NOMO-1 (cell line): ENCODE data around the gene LALBA.
"Not testable (repeated sequence)": the region's sequence is repeated elsewhere in the genome, so short reads cannot be mapped to it uniquely, and the experiment has no call there.

Experiments
- DNase-seq, 2 experiments: peaks; one replicate each; lab custom pipeline; 2025; ENCODE audit not compliant: unreplicated experiment in 2 of 2; lab: John Stamatoyannopoulos, UW

LALBA gene

GRCh38 chr12:48569946-48570345, at the start of gene LALBA:
LALBA (minus strand) TSS chr12:48570046; CDS start chr12:48570020, 26 bp downstream.
- no peak for DNase-seq

- peak; percentile 46 to 71 for DNase-seq
These were observed 48.7 kb upstream of the LALBA start for GRCh38 chr12:48618541-48618940.

- no peak for DNase-seq
These were observed 45.8 kb upstream of the LALBA start for GRCh38 chr12:48615681-48616080.

DNA sequence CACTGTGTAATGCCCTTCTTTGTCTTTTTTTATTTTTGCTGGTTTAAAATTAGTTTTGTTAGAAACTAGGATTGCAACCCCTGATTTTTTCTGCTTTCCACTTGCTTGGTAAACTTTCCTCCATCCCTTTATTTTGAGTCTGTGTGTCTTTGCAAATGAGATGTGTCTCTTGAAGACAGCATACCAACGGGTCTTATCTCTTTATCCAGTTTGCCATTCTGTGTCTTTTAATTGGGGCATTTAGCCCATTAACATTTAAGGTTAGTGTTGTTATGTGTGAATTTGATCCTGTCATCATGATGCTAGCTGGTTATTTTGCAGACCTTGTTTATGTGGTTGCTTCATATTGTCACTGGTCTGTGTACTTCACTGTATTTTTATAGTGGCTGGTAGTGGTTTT, 43.5 kb upstream of the LALBA start:
- no peak for DNase-seq

GRCh38 chr12:48602192-48602989, 32.5 kb upstream of the LALBA start:
- no peak for DNase-seq

GRCh38 chr12:48601013-48601756, 31.3 kb upstream of the LALBA start:
- DNase-seq = no peak

GRCh38 chr12:48600552-48600951, 30.7 kb upstream of the LALBA start:
- no peak for DNase-seq

GRCh38 chr12:48592591-48593086, 22.8 kb upstream of the LALBA start:
- no peak for DNase-seq

DNA sequence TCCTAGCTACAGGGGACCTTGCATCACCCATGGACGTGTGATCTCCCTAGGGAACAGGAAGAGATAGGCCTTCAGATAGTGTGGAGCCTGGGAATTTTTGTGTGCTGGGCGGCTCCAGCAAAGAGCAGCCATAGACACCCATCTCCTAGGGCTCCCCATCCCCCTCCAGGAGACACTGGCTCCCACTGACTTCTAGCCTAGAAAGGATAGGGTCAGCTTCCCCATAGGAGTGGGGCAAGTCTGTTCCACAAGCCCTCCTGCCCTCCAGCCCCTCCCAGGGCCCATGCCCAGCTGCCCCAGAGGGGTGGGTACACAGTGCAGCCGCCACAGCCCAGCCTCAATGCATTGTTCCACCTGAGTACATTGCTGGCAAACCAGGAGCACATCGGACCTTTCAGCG, 16.5 kb upstream of the LALBA start:
- no peak for DNase-seq

- DNase-seq = no peak
These were observed 13.9 kb upstream of the LALBA start for GRCh38 chr12:48583728-48584127.

DNA sequence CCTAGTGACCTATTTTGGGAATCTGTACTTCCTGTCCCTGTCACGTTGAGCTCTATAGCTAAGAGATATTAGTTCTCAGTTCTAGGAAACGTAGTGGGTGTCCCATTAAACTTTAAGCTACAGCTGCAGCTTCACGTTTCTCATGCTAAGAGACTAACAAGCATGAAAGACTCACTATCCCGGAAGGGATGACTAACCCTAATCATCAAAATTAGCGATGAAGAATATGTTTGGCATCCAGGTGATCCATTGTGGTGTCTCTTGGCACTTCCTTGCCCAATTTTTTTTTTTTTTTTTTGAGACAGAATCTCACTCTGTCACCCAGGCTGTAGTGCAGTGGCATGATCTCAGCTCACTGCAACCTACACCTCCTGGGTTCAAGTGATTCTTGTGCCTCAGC, 11.0 kb upstream of the LALBA start:
- no peak for DNase-seq

- DNase-seq = peak in 1 of 2 experiments; percentile 31
These were observed 2.5 kb upstream of the LALBA start for GRCh38 chr12:48572326-48572725.

DNA sequence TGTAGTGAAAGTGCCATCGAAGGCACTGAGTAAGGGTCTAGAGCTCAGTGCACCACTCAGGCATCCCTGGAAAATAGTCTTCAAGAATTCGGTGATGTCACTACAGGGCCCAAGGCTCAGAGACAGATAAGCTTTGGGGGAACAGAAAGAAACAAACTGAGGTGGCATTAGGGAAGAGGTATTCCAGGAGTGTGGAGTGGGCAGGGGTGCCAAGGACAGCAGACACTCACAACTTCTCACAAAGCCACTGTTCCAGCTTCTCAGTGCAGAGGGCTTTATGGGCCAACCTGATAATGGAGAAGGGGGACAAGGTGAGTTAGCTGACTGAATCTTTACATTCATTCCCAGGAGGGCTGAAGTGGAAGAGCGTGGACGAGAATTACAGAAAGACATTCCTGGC, 2.1 kb downstream of the LALBA start:
- DNase-seq = no peak

DNA sequence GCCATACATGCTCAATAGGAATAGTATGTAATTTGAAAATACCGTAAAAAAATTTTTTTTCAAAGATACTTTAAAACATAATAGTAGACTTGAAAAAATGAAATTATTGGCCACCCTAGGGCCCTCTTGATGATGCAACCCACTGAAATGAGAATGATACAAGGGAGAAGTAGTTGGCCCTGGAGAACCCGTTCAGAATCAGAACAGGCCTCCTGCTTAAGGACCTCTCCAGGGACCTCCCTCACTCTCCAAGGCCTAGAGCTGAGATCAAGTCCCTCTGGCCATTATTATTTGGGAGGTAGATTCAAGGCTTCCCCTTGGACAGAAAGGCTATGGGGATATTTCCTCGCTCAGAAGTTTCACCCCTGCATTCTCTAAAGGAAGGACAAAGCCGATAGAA, 11.9 kb downstream of the LALBA start:
- no peak for DNase-seq

DNA sequence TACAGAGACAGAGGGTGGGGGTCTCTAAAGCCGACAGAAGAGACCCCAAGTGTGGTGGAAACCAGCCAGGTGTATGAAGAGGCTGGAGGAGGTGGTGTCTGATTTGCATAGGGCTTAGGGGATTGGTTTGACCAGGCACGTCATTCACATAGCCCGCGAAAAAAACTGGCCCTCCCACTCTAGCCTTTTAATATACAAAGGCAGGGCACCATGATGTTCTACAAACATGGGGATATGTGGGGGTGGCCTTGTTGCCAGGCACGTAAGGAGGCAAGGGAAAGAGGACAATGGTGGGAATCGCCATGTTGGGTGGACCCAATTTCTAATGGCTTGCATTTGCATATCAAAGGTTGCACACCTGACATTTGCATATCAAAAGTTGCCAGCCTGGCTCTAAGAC, 13.2 kb downstream of the LALBA start:
- DNase-seq = no peak

DNA sequence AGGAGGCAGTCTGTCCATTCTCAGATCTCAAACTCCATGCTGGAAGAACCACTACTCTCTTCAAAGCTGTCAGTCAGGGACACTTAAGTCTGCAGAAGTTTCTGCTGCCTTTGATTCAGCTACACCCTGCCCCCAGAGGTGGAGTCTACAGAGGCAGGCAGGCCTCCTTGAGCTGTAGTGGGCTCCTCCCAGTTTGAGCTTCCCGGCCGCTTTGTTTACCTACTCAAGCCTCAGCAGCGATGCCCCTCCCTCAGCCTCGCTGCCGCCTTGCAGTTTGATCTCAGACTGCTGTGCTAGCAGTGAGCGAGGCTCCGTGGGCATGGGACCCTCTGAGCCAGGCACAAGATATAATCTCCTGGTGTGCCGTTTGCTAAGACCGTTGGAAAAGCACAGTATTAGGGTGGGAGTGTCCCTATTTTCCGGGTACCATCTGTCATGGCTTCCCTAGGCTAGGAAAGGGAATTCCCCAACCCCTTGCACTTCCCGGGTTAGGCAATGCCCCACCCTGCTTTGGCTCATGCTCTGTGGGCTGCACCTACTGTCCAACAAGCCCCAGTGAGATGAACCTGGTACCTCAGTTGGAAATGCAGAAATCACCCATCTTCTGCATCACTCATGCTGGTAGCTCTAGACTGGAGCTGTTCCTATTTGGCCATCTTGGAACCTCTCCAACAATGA, 16.0 kb downstream of the LALBA start:
- DNase-seq = not testable (repeated sequence)

DNA sequence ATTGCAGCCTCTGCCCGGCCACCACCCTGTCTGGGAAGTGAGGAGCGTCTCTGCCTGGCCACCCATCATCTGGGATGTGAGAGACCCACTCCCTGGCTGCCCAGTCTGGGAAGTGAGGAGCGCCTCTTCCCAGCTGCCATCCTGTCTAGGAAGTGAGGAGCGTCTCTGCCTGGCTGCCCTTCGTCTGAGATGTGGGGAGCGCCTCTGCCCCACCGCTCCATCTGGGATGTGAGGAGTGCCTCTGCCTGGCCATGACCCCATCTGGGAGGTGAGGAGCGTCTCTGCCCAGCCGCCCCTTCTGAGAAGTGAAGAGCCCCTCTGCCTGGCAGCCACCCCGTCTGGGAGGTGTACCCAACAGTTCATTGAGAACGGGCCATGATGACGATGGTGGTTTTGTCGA, 18.2 kb downstream of the LALBA start:
- DNase-seq = not testable (repeated sequence)

- not testable (repeated sequence) for DNase-seq
These were observed 22.8 kb downstream of the LALBA start for GRCh38 chr12:48547012-48547411.

DNA sequence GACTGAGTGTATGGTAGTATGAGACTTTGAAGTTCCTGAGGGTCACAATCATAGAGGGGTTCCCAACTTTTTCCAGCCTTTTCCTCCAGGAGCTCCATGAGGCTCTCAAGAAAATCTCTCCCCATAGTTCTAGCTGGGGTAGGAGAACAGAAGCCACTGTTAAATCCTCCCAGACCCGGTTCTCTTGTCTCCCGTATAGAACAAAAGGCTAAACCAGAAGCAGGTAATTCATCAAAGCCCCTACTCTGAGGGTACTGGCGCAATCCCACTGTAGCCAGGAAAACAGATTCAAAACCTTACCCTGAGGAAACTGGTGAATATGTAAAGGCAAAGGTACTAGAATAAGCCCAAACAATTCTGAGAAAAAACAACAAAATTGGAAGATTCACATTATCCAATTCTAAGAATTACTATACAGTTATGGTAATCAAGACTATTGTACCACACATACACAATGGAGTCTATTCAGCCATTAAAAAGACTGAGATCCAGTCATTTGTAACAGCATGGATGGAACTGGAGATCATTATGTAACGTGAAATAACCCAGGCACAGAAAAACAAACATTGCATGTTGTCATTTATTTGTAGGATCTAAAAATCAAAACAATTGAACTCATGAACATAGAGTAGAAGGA, 23.9 kb downstream of the LALBA start:
- no peak for DNase-seq

GRCh38 chr12:48542300-48542928, 27.4 kb downstream of the LALBA start:
- peak in 1 of 2 experiments; percentile 46 for DNase-seq
